ENCODE results near the gene CEACAM21.

The CEACAM21 gene

GRCh38 chr19:41591951-41592562 is 16.1 kb downstream of the CEACAM21 start:
- ChIA-PET POLR2A (no interaction called here), CTCF (interaction anchor here (1.1 to 10.3 kb wide), 3 partner anchors 21 to 143 kb away, joined by 3 to 152 read pairs (median 4); no protein-coding TSS in a partner anchor)
- no peak for TF ChIP-seq CTCF (IDR thresholded peaks at IDR 0.05; ENCODE audit: control extremely low read depth, extremely low read depth, low read depth, missing control alignments)
- no peak for DNase-seq (ENCODE audit: extremely low spot score)

GRCh38 chr19:41595258-41595889 is 19.4 kb downstream of the CEACAM21 start:
- DNase-seq (ENCODE audit: extremely low spot score) = peak; percentile 74
- ChIA-PET CTCF (interaction anchor here (1.2 to 10.3 kb wide), 10 partner anchors 10 to 391 kb away, joined by 3 to 152 read pairs (median 9); partner anchors contain the start of gene CEACAM21), POLR2A (no interaction called here)
- peak; percentile 92 for TF ChIP-seq CTCF (IDR thresholded peaks at IDR 0.05; ENCODE audit: control extremely low read depth, extremely low read depth, low read depth, missing control alignments)

GRCh38 chr19:41595890-41596280 is 19.9 kb downstream of the CEACAM21 start:
- ChIA-PET POLR2A (no interaction called here), CTCF (interaction anchor here (1.2 to 10.3 kb wide), 11 partner anchors 10 to 391 kb away, joined by 3 to 152 read pairs (median 9); partner anchors contain the start of gene CEACAM21)
- DNase-seq (ENCODE audit: extremely low spot score) = no peak
- no peak for TF ChIP-seq CTCF (IDR thresholded peaks at IDR 0.05; ENCODE audit: control extremely low read depth, extremely low read depth, low read depth, missing control alignments)

- POLR2A ChIA-PET = no interaction called here
- DNase-seq (ENCODE audit: extremely low spot score) = peak; percentile 82
- TF ChIP-seq CTCF (IDR thresholded peaks at IDR 0.05; ENCODE audit: control extremely low read depth, extremely low read depth, low read depth, missing control alignments) = peak; percentile 94
- CTCF ChIA-PET = interaction anchor here (0.6 to 10.3 kb wide), 22 partner anchors 8 to 394 kb away, joined by 3 to 152 read pairs (median 5); partner anchors contain the start of genes CEACAM21 and ERICH4
Measured at GRCh38 chr19:41597600-41598041, 21.7 kb downstream of the CEACAM21 start.

- ChIA-PET POLR2A (no interaction called here), CTCF (interaction anchor here (1.6 to 10.3 kb wide), 4 partner anchors 10 to 150 kb away, joined by 5 to 152 read pairs (median 32); no protein-coding TSS in a partner anchor)
- no peak for DNase-seq (ENCODE audit: extremely low spot score)
- no peak for TF ChIP-seq CTCF (IDR thresholded peaks at IDR 0.05; ENCODE audit: control extremely low read depth, extremely low read depth, low read depth, missing control alignments)
Measured at GRCh38 chr19:41599175-41599966, 23.4 kb downstream of the CEACAM21 start.

GRCh38 chr19:41601771-41602170 is 25.8 kb downstream of the CEACAM21 start:
- no peak for TF ChIP-seq CTCF (IDR thresholded peaks at IDR 0.05; ENCODE audit: control extremely low read depth, extremely low read depth, low read depth, missing control alignments)
- no peak for DNase-seq (ENCODE audit: extremely low spot score)
- POLR2A ChIA-PET = interaction anchor here (1.5 kb wide), 1 partner anchor 70 kb away, joined by 3 read pairs; no protein-coding TSS in a partner anchor
- CTCF ChIA-PET = interaction anchor here (10.3 kb wide), 1 partner anchor 153 kb away, joined by 152 read pairs; no protein-coding TSS in a partner anchor

Data from GM10248 (cell line).